Measurements from ENCODE around the gene TBRG4.
A peak's percentile ranks its signal among the peaks of the same experiment; 100 is the strongest.

TBRG4 gene

GRCh38 chr7:45140827-45141226, 29.3 kb upstream of the TBRG4 start:
- DNase-seq, result peak; percentile 22

GRCh38 chr7:45138433-45139267, 27.2 kb upstream of the TBRG4 start:
- no peak for DNase-seq

- peak; percentile 82 for DNase-seq
Observed at GRCh38 chr7:45136106-45137060, 24.9 kb upstream of the TBRG4 start.

GRCh38 chr7:45133877-45134276, 22.4 kb upstream of the TBRG4 start:
- DNase-seq, result no peak

GRCh38 chr7:45133352-45133751, 21.9 kb upstream of the TBRG4 start:
- DNase-seq, result no peak

- DNase-seq, result no peak
Observed at GRCh38 chr7:45132708-45133320, 21.3 kb upstream of the TBRG4 start.

GRCh38 chr7:45131891-45132290, 20.4 kb upstream of the TBRG4 start:
- DNase-seq, result no peak

GRCh38 chr7:45130910-45131309, 19.4 kb upstream of the TBRG4 start:
- DNase-seq, result no peak

GRCh38 chr7:45129906-45130305, 18.4 kb upstream of the TBRG4 start:
- no peak for DNase-seq

GRCh38 chr7:45129181-45129800, 17.8 kb upstream of the TBRG4 start:
- DNase-seq, result no peak

- DNase-seq, result no peak
Observed at GRCh38 chr7:45126920-45127319, 15.4 kb upstream of the TBRG4 start.

- no peak for DNase-seq
Observed at GRCh38 chr7:45126201-45126600, 14.7 kb upstream of the TBRG4 start.

- no peak for DNase-seq
Observed at GRCh38 chr7:45125193-45125904, 13.9 kb upstream of the TBRG4 start.

- DNase-seq, result no peak
Observed at GRCh38 chr7:45123913-45124710, 12.6 kb upstream of the TBRG4 start.

- DNase-seq, result no peak
Observed at GRCh38 chr7:45122975-45123860, 11.7 kb upstream of the TBRG4 start.

GRCh38 chr7:45119550-45119949, 8.1 kb upstream of the TBRG4 start:
- no peak for DNase-seq

GRCh38 chr7:45118889-45119331, 7.4 kb upstream of the TBRG4 start:
- no peak for DNase-seq

- no peak for DNase-seq
Observed at GRCh38 chr7:45118292-45118691, 6.8 kb upstream of the TBRG4 start.

GRCh38 chr7:45117582-45117981, 6.1 kb upstream of the TBRG4 start:
- no peak for DNase-seq

- DNase-seq, result no peak
Observed at GRCh38 chr7:45116048-45116447, 4.6 kb upstream of the TBRG4 start.
